Brain microvascular endothelial cell (primary cell): ENCODE measurements around the gene EIF1B.

ENCODE experiments used
- DNase-seq: peaks from one replicate; pipeline ENCODE4 v3.0.0-alpha.2; 2020
- H3K27ac ChIP-seq: fragments of 250-450 bp; sonication (Bioruptor Pico); 2 replicates; pipeline ENCODE4 v1.5.1; 2020; ENCODE audit warnings: mild to moderate bottlenecking, moderate library complexity
- H3K27me3 ChIP-seq: fragments of 250-450 bp; sonication (Bioruptor Pico); replicated peaks from 2 replicates; pipeline ENCODE4 v1.5.1; 2020; ENCODE audit warnings: mild to moderate bottlenecking
- H3K36me3 ChIP-seq: fragments of 250-450 bp; sonication (Bioruptor Pico); replicated peaks from 2 replicates; pipeline ENCODE4 v1.5.1; 2020; ENCODE audit warnings: mild to moderate bottlenecking
- H3K4me3 ChIP-seq: 2 replicates; pipeline ENCODE4 v1.5.1; 2011; ENCODE audit warnings: low read depth, mild to moderate bottlenecking, control low read depth, low read length, moderate library complexity
- in situ Hi-C: cut with HindIII; loops from 2 replicates; pipeline ENCODE4 v1.10.0; 2017; ENCODE audit warnings: low sequenced_read_pairs, low pct_ligation_motif_present
- TF ChIP-seq, protein P1 (sequence below): IDR thresholded peaks from 2 replicates; pipeline ENCODE4 v1.5.1; 2011; ENCODE audit warnings: low read depth, mild to moderate bottlenecking, moderate library complexity, low read length, control low read depth, inconsistent platforms; ENCODE audit errors: missing control alignments

Gene EIF1B

DNA sequence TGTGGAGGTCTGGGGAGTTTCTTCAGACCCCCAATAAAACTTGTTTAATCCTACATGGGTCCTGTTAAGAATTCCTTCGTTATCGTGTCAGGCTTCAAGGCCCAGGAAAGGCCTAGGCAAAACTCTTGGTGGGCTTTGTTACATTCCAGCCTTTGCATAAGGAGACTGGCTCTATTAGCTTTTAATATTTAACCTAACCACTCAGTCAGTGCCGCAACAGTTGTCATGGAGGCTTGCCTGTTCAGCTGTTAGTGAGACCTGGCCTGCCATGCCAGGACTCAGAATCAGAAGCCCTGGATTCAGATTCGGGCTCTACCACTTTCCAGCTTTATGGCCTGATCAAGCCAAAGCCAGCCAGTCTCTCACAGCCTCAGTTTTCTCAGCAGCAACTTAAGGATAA lies 19.6 kb downstream of the EIF1B start:
- Histone ChIP-seq H3K4me3 (no peak overlapping the region), H3K27me3 (no peaks in the 10 kb centered on the region), H3K36me3 (no peaks in the 10 kb centered on the region), H3K27ac (no peak overlapping the region)
- in situ Hi-C loops = no loop called here
- TF ChIP-seq, protein P1, sequence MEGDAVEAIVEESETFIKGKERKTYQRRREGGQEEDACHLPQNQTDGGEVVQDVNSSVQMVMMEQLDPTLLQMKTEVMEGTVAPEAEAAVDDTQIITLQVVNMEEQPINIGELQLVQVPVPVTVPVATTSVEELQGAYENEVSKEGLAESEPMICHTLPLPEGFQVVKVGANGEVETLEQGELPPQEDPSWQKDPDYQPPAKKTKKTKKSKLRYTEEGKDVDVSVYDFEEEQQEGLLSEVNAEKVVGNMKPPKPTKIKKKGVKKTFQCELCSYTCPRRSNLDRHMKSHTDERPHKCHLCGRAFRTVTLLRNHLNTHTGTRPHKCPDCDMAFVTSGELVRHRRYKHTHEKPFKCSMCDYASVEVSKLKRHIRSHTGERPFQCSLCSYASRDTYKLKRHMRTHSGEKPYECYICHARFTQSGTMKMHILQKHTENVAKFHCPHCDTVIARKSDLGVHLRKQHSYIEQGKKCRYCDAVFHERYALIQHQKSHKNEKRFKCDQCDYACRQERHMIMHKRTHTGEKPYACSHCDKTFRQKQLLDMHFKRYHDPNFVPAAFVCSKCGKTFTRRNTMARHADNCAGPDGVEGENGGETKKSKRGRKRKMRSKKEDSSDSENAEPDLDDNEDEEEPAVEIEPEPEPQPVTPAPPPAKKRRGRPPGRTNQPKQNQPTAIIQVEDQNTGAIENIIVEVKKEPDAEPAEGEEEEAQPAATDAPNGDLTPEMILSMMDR = no peak
- no peak for DNase-seq

DNA sequence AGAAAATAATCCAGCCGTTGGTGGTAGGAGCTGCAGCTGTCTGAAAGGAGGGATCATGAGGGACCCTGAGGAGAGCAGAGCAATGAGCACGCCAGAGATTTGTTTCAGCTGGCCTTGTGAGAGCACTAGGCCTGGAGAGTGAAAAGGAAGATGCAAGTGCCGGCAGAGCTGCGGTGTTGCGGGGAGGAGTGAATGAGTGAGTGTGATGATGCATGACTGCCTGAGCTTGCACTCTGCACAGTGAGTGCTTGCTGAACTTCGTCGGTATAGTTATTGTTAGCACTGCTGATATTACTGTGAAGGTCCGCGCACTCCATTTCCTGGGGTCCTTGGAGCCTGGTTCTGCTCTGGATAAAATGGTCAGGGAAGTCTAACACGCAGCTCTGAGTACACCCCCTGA lies 23.2 kb downstream of the EIF1B start:
- Histone ChIP-seq H3K27ac (no peak overlapping the region), H3K4me3 (no peak overlapping the region), H3K27me3 (no peaks in the 10 kb centered on the region), H3K36me3 (no peaks in the 10 kb centered on the region)
- in situ Hi-C loops = no loop called here
- DNase-seq = no peak
- TF ChIP-seq, protein P1 = no peak

DNA sequence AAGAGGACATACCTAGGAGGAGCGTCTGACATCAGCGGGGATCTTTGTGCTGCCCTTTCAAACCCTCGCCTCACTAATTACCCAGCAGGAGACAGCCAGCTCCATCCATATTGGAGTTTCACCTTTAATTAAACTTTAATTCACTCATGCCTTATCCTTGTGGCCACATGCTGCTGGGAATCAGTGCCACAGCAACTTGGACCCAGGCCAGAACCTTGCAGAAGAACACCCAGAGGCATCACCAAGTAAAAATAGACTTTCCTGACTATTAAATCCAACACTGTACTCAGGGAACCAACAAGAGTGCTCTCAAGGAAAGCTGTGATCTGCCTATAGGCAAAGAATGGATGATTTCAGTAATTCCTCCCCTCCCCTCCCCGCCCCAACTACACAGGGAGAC lies 23.9 kb downstream of the EIF1B start:
- in situ Hi-C loops = no loop called here
- no peak overlapping the region for H3K27ac ChIP-seq
- H3K4me3 ChIP-seq = no peak overlapping the region
- no peaks in the 10 kb centered on the region for H3K27me3 ChIP-seq
- no peaks in the 10 kb centered on the region for H3K36me3 ChIP-seq
- no peak for DNase-seq
- TF ChIP-seq, protein P1 = no peak

DNA sequence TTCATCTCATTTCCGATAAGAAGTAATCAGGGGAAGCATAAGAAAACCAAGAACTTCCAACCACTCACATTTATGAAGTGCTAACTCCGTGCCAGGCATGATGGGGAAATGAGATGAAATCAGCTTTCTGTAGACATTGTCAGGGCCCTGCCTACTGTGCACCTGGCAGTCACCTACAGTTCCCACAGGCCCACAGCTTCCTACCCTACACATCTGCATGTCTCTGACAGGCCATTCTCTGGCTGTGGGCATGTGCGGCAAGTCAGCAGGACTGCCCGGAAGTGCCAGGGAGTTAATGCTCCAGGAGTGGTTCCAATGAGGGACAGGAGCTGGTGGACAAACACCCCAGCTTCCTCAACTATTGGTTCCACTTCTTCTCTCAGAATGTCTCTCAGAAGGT lies 24.3 kb downstream of the EIF1B start:
- TF ChIP-seq, protein P1 = no peak
- Histone ChIP-seq H3K4me3 (no peak overlapping the region), H3K27ac (no peak overlapping the region), H3K27me3 (no peaks in the 10 kb centered on the region), H3K36me3 (no peaks in the 10 kb centered on the region)
- in situ Hi-C loops = no loop called here
- DNase-seq = no peak

DNA sequence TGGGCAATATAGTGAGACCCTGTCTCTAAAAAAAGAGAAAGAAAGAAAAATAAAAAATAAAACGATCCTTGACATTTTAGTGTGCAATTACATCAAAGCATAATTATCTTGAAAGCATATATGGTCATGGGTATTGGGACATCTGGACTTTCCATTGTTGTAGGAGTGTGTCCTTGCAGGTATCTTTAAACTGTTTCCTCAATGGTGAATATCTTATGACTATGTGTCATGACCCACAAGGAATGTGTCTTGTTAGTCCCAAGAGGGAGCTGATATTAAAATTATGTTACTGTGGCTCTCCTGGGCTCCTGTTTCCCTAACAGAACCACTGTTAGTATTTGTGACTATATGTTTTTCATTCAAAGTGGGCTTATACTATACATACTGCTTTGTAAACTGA lies 26.6 kb downstream of the EIF1B start:
- Histone ChIP-seq H3K27ac (no peak overlapping the region), H3K27me3 (no peaks in the 10 kb centered on the region), H3K36me3 (no peaks in the 10 kb centered on the region), H3K4me3 (no peak overlapping the region)
- DNase-seq = no peak
- in situ Hi-C loops = no loop called here
- TF ChIP-seq, protein P1 = no peak

DNA sequence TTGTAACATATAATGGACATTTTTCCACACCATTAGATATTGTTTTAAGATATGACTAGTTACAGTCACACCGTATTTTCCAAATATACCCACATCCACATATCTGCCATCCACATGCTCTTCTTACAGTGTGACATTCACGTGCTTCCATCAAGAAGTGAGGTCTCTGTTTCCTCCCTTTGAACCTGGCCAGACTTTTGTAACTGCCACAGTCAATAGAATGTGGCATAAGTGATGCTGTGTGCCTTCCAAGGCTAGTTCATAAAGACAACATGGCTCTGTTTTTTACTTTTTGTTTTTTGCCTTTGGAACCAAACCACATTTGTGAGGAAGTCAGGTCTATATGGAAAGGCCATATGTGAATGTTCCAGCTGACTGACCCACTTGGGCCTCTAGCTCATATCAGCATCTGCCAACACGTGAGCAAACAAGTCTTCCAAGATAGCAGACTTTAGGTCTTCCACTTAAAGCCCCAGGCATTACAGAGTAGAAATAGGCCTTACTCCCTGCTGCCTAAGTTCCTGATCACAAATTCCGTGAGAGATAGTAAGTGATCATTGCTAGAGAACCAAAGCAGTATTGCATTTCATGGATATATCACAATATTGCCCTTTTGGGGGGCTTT lies 27.1 kb downstream of the EIF1B start:
- Histone ChIP-seq H3K36me3 (no peaks in the 10 kb centered on the region), H3K27ac (no peak overlapping the region), H3K27me3 (no peaks in the 10 kb centered on the region), H3K4me3 (no peak overlapping the region)
- no peak for DNase-seq
- TF ChIP-seq, protein P1 = no peak
- in situ Hi-C loops = no loop called here
